GM12864 (cell line): ENCODE data around the gene PPIC.
A peak's percentile ranks its signal among the peaks of the same experiment; 100 is the strongest.

ENCODE experiments used
- DNase-seq: peaks from one replicate; pipeline ENCODE4 v3.0.0-alpha.2; 2011; ENCODE audit warnings: low read depth
- H3K4me3 ChIP-seq: 2 replicates; pipeline ENCODE4 v1.5.1; 2011; ENCODE audit warnings: mild to moderate bottlenecking, low read depth, low read length, control low read depth
- TF ChIP-seq, protein P1 (sequence below): IDR thresholded peaks from 2 replicates; pipeline ENCODE4 v1.5.1; 2011; ENCODE audit warnings: low read depth, mild to moderate bottlenecking, moderate library complexity, low read length, control low read depth, inconsistent platforms; ENCODE audit errors: missing control alignments

PPIC gene

DNA sequence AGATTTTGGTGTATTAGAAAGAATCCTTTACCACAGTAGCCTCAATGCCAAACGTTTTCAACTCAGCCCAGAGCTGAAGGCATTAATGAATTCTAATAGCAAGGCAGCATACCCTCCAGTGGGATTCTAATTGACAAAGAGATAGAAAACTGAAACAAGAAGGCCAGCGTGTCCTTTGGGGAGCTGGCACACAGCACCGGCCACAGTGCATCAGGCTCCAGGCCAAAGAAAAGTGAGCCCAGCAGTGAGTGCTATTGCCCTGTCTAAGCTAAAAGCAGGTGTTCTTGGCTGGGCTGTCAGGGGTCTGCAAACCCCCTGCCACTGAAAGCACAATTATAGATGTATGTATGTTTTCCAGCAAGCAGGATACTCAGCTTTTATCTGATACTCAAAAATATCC lies 40.4 kb downstream of the PPIC start:
- DNase-seq: no peak
- TF ChIP-seq, protein P1, sequence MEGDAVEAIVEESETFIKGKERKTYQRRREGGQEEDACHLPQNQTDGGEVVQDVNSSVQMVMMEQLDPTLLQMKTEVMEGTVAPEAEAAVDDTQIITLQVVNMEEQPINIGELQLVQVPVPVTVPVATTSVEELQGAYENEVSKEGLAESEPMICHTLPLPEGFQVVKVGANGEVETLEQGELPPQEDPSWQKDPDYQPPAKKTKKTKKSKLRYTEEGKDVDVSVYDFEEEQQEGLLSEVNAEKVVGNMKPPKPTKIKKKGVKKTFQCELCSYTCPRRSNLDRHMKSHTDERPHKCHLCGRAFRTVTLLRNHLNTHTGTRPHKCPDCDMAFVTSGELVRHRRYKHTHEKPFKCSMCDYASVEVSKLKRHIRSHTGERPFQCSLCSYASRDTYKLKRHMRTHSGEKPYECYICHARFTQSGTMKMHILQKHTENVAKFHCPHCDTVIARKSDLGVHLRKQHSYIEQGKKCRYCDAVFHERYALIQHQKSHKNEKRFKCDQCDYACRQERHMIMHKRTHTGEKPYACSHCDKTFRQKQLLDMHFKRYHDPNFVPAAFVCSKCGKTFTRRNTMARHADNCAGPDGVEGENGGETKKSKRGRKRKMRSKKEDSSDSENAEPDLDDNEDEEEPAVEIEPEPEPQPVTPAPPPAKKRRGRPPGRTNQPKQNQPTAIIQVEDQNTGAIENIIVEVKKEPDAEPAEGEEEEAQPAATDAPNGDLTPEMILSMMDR: no peak
- H3K4me3 ChIP-seq: no peak overlapping the region

DNA sequence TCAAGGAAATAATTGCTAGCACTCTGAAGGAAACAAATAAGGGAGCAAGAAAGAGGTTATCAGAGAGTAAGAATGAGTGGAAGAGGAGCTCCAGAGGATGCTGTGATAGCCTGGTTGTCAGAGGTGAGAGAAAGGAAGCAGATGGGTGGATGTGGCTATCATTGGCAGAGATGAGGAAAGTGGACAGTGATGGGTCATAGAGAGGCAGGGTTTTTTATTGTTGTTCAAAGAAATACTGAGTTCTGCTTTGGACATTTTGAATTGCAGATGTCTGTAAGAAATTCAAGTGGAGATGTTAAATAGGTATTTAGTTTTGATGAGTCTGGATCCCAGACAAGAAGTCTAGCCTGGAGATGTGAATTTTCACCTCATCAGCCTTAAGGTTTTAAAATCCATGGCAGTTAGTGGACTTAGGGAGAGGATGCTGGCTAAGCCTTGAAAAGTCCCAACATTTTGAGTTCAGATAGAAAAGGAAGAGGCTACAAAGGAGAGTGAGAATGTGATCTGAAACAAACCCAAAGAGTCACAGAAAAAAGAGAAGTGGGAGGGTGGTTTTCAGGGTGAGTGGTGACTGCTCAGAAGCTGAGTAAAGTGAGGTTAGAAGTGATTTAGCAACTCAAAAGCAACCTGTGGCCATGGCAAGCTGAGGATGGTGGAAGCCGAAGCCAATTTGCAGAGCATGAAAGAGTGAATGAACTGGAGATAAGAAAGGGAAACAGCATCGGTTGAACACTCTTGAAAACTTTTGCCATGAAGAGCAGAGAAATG lies 50.4 kb downstream of the PPIC start:
- H3K4me3 ChIP-seq: no peak overlapping the region
- peak; percentile 38 for DNase-seq
- TF ChIP-seq, protein P1: no peak

DNA sequence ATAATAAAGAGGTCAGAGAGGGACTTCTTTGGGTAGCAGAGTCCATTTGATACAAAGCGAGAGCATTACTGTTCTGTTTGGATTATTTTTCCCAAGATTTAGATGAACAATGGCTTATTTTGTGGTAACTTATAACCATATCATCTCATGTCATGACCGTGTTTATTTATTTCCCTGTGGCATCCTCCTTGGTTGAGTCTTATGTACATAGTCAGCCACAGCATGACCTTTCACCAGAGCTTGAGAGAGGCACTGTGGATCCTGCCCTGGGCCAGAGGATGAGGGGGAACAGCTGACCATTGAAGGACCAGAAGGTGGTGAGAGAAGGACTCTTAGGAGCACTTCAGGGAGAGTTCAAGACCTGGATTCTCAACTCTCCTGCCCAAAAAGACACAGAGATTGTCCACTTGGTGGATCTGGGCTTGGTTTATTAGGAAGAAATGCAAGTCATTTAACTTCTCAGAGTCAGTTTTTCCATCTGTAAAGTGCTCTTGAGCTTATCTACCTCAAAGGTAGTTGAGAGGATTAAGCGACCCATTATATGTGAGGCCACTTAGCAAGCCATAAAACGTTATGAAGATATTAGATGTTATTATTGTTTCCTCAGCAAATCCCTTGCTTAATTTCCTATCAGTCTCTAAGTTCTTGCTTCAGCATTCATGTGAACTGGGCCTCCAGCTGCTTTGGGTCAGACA lies 51.4 kb downstream of the PPIC start:
- DNase-seq: no peak
- H3K4me3 ChIP-seq: no peak overlapping the region
- TF ChIP-seq, protein P1: no peak

DNA sequence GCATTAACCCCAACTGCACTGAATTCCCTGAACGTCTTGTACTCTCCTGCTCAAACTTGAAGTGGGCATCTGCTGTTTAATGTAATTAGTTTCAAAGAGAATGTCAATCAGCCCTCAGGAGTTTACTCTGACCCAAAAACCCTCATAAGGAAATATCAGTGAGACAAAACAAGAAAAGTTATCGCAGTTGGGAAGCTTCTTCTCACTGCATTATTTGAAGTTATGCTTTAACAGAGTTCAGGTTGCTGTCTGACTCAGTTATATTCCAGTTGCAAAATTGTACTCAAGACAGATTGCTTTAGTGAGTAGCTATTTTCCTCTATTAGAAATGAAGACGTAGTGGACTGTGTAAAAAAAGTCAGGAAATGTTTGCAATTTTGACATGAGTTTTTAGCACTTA lies 52.1 kb downstream of the PPIC start:
- TF ChIP-seq, protein P1: no peak
- no peak overlapping the region for H3K4me3 ChIP-seq
- DNase-seq: no peak

DNA sequence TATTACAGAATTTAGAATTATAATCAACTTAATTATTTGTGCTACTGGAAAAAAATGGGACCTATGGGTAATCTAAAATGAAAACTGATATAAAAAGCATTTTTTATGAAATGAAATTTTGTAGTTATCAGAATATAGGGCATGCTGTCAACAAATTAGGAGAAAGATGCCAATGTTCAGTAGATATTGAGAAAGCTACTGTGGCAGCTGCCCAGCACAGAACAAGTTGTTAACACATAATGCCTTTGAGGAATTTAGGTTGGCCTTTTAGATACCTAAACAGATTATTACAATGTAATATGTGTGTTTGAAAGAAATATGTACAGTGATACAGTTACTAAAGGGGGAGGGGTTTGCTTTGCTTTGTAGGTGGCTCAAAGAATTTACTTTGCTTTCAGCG lies 54.1 kb downstream of the PPIC start:
- H3K4me3 ChIP-seq: no peak overlapping the region
- TF ChIP-seq, protein P1: no peak
- no peak for DNase-seq

DNA sequence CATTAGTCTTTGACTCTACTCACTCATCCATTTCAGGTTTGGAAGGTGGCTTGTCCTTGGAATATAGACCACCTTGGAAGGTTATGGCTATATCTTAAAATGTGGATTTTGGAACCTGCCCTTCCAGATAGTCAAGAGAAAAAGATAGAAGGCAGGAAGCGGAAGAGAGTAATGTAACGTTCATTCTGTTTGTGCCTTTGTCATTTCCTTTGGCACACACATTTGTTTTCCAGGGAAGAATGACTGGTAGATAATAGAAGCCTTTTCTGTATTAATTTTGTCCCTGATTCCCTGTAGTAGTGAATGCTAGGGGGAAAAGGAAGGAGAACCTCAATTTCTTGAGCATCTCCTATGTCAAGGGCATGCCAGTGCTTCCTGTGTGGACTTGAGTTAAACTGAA lies 54.7 kb downstream of the PPIC start:
- no peak for DNase-seq
- TF ChIP-seq, protein P1: no peak
- H3K4me3 ChIP-seq: no peak overlapping the region
